PC-9 (cell line): ENCODE data around the gene CYP4F8. TPM values are rescaled to one million over a fixed set of nuclear protein-coding genes. Genes with fewer than 3 reads are reported as not detected.
A peak's percentile ranks its signal among the peaks of the same experiment; 100 is the strongest.

Experiments used
- BruUV-seq: library from RNA; stranded (reverse); fragments of 400-500 nt; replicated peaks from 2 replicates; lab custom pipeline; 2021; lab: Mats Ljungman, UMichigan
- CTCF ChIA-PET: fragments of 300-600 bp; sonication (Branson Sonifier 250); formaldehyde crosslinking; loops from one replicate; lab custom pipeline; 2022; ENCODE audit warnings: antibody characterized with exemption; lab: Charles Lee
- POLR2A ChIA-PET: fragments of 300-600 bp; sonication (Branson Sonifier 250); formaldehyde crosslinking; loops from one replicate; lab custom pipeline; 2022; ENCODE audit warnings: antibody characterized with exemption; ENCODE audit not compliant: unreplicated experiment; lab: Charles Lee
- DNase-seq, 2 experiments: peaks; one replicate each; pipeline versions ENCODE4 v3.0.0 to v3.0.0-alpha.2; 2015 to 2022; ENCODE audit warnings: mixed read lengths in 1 of 2
- H2AFZ ChIP-seq: fragments of 200-600 bp; sonication (generic); 2 replicates; pipeline ENCODE4 v1.8.1; 2017; ENCODE audit warnings: antibody characterized with exemption
- H3F3A ChIP-seq: fragments of 200-600 bp; sonication (generic); 2 replicates; pipeline ENCODE4 v1.8.1; 2017; ENCODE audit warnings: antibody characterized with exemption, mild to moderate bottlenecking, low read depth; ENCODE audit not compliant: insufficient read depth
- H3K27ac ChIP-seq: fragments of 200-600 bp; sonication (generic); 2 replicates; pipeline ENCODE4 v1.6.1; 2016; ENCODE audit warnings: mixed run types
- H3K27me3 ChIP-seq: fragments of 200-600 bp; sonication (generic); 2 replicates; pipeline ENCODE4 v1.6.1; 2016; ENCODE audit warnings: low read depth, mixed run types; ENCODE audit not compliant: insufficient read depth
- H3K36me3 ChIP-seq: fragments of 200-600 bp; sonication (generic); 2 replicates; pipeline ENCODE4 v1.6.1; 2016; ENCODE audit warnings: low read depth, mixed run types
- H3K4me1 ChIP-seq: fragments of 200-600 bp; sonication (generic); replicated peaks from 2 replicates; pipeline ENCODE4 v1.6.1; 2016; ENCODE audit warnings: mixed run types; ENCODE audit not compliant: insufficient read depth
- H3K4me2 ChIP-seq: fragments of 200-600 bp; sonication (generic); 2 replicates; pipeline ENCODE4 v1.6.1; 2017; ENCODE audit warnings: mixed run types
- H3K4me3 ChIP-seq: fragments of 200-600 bp; sonication (generic); 2 replicates; pipeline ENCODE4 v1.6.1; 2016; ENCODE audit warnings: mixed run types
- H3K79me2 ChIP-seq: fragments of 200-600 bp; sonication (generic); 2 replicates; pipeline ENCODE4 v1.6.1; 2017; ENCODE audit warnings: low read depth, mixed run types
- H3K9me2 ChIP-seq: fragments of 200-600 bp; sonication (generic); 2 replicates; pipeline ENCODE4 v1.8.1; 2017; ENCODE audit warnings: mild to moderate bottlenecking; ENCODE audit not compliant: insufficient read depth
- H3K9me3 ChIP-seq: fragments of 200-600 bp; sonication (generic); 2 replicates; pipeline ENCODE4 v1.8.1; 2016; ENCODE audit warnings: low read depth; ENCODE audit not compliant: insufficient read depth
- H4K20me1 ChIP-seq: fragments of 200-600 bp; sonication (generic); 2 replicates; pipeline ENCODE4 v1.8.1; 2017; ENCODE audit not compliant: insufficient read depth
- CTCF ChIP-seq: fragments of 200-600 bp; sonication (generic); conservative IDR thresholded peaks from 2 replicates; pipeline ENCODE4 v1.6.1; 2017; ENCODE audit warnings: mixed run types, antibody characterized with exemption, mild to moderate bottlenecking, moderate library complexity
- EZH2 ChIP-seq: fragments of 200-600 bp; sonication (generic); IDR thresholded peaks from 2 replicates; pipeline ENCODE4 v1.8.0; 2017; ENCODE audit warnings: antibody characterized with exemption, low read depth
- intact Hi-C: fragments of 100-400 bp; cut with micrococcal nuclease; formaldehyde crosslinking; loops from one replicate; pipeline ENCODE4 v1.10.0; 2022; ENCODE audit not compliant: unreplicated experiment
- total RNA-seq: library from RNA; stranded (reverse); gene quantifications from 2 replicates; pipeline ENCODE4 v1.2.3, GENCODE V29; 2021

Gene CYP4F8
- total RNA-seq, 1 experiment from 2014 or later: not detected

- Histone ChIP-seq H3K9me2 (no peaks in the 10 kb centered on the region), H3K36me3 (no peaks in the 10 kb centered on the region), H3K79me2 (no peaks in the 10 kb centered on the region), H3K4me3 (no peak overlapping the region), H3F3A (peaks cover 14% of the 10 kb centered on the region), H2AFZ (no peak overlapping the region), H4K20me1 (no peaks in the 10 kb centered on the region), H3K9me3 (no peaks in the 10 kb centered on the region), H3K4me2 (peak overlapping the region; percentile 37; the same call in 1 of the 2 replicates), H3K27me3 (no peaks in the 10 kb centered on the region), H3K4me1 (peaks cover 38% of the 10 kb centered on the region), H3K27ac (0 out of 2 replicates have a peak overlapping the region, but pooled peaks have one; percentile 47)
- no peak for TF ChIP-seq EZH2
- TF ChIP-seq CTCF: no peak
- no TSS peak for BruUV-seq
- ChIA-PET POLR2A (interaction anchor here (0.6 kb wide), 2 partner anchors 20 to 179 kb away, joined by 3 to 4 read pairs; no protein-coding TSS in a partner anchor), CTCF (no interaction called here)
- intact Hi-C loops: no loop called here
- DNase-seq: no peak
Observed at GRCh38 chr19:15636026-15636425, 21.0 kb downstream of the CYP4F8 start.

- Histone ChIP-seq H3K4me3 (no peak overlapping the region), H3K4me1 (peaks cover 56% of the 10 kb centered on the region), H4K20me1 (no peaks in the 10 kb centered on the region), H3F3A (peaks cover 24% of the 10 kb centered on the region), H3K4me2 (peak overlapping the region; percentile 75), H3K9me2 (no peaks in the 10 kb centered on the region), H2AFZ (no peak overlapping the region), H3K27ac (peak overlapping the region; percentile 95), H3K79me2 (0 out of 2 replicates have a peak, but pooled peaks cover 6% of the 10 kb centered on the region), H3K27me3 (no peaks in the 10 kb centered on the region), H3K36me3 (no peaks in the 10 kb centered on the region), H3K9me3 (no peaks in the 10 kb centered on the region)
- TF ChIP-seq EZH2 (no peak), CTCF (no peak)
- intact Hi-C loops: no loop called here
- DNase-seq: no peak
- POLR2A ChIA-PET: no interaction called here
- CTCF ChIA-PET: no interaction called here
- BruUV-seq: no TSS peak
Observed at GRCh38 chr19:15639596-15639995, 24.6 kb downstream of the CYP4F8 start.

- Histone ChIP-seq H3K4me3 (peak within 1 kb of the TSS; percentile 32; the same call in 1 of the 2 replicates), H2AFZ (no peak within 1 kb of the TSS; the same call in 1 of the 2 replicates), H3K4me2 (peak within 1 kb of the TSS; percentile 75), H4K20me1 (no peaks in the 10 kb centered on the region), H3K9me2 (no peaks in the 10 kb centered on the region), H3K27ac (peak within 1 kb of the TSS; percentile 95), H3K36me3 (no peaks in the 10 kb centered on the region), H3F3A (peaks cover 24% of the 10 kb centered on the region), H3K79me2 (0 out of 2 replicates have a peak, but pooled peaks cover 6% of the 10 kb centered on the region), H3K4me1 (peaks cover 48% of the 10 kb centered on the region), H3K27me3 (no peaks in the 10 kb centered on the region), H3K9me3 (no peaks in the 10 kb centered on the region)
- POLR2A ChIA-PET: interaction anchor here (0.5 to 1.0 kb wide), 4 partner anchors 8 to 552 kb away, joined by 5 to 14 read pairs (median 6); partner anchors contain the start of gene CYP4F12
- CTCF ChIA-PET: interaction anchor here (0.5 to 0.7 kb wide), 2 partner anchors 195 to 548 kb away, joined by 3 to 6 read pairs; no protein-coding TSS in a partner anchor
- DNase-seq: peak; percentile 98
- intact Hi-C loops: loop anchor here (1.0 to 2.0 kb wide), 4 partner anchors 32 to 196 kb away; partner anchors contain the start of gene CYP4F12
- no TSS peak for BruUV-seq
- TF ChIP-seq CTCF (no peak), EZH2 (no peak)
Observed at GRCh38 chr19:15640294-15640903, 25.4 kb downstream of the CYP4F8 start, which contains the start of gene CYP4F3. Gene CYP4F3 (plus strand): TSS chr19:15640897. CDS start chr19:15641416, 519 bp downstream.
